HepG2 (cell line): Measurements from ENCODE around the gene AKAP7. TPM values are rescaled to one million over a fixed set of nuclear protein-coding genes. Genes with fewer than 3 reads are reported as not detected.

Experiments used
- ARID3A ChIP-seq: IDR thresholded peaks from 2 replicates; pipeline ENCODE4 v1.6.1; 2012; ENCODE audit warnings: low read depth, low read length, improper control_type of control experiment
- FOSL2 ChIP-seq: sonication (generic); formaldehyde crosslinking; IDR thresholded peaks from 2 replicates; pipeline ENCODE4 v1.4.0; 2020; ENCODE audit warnings: missing genetic modification reagents
- HINFP ChIP-seq: sonication (generic); formaldehyde crosslinking; IDR thresholded peaks from 2 replicates; pipeline ENCODE4 v1.4.0; 2020; ENCODE audit warnings: low read depth, mild to moderate bottlenecking, missing genetic modification reagents
- HOMEZ ChIP-seq: IDR thresholded peaks from 2 replicates; pipeline ENCODE4 v1.6.1; 2016; ENCODE audit warnings: low read depth
- KDM2A ChIP-seq: sonication (generic); formaldehyde crosslinking; IDR thresholded peaks from 2 replicates; pipeline ENCODE4 v1.4.0; 2020; ENCODE audit warnings: low read depth, missing genetic modification reagents, borderline replicate concordance
- KLF6 ChIP-seq: IDR thresholded peaks from 2 replicates; pipeline ENCODE4 v1.8.0; 2016; ENCODE audit warnings: missing biosample characterization, missing genetic modification reagents
- MXI1 ChIP-seq: IDR thresholded peaks from 3 replicates; pipeline ENCODE4 v1.6.1; 2012; ENCODE audit warnings: low read depth, low read length, inconsistent platforms, borderline replicate concordance
- PAWR ChIP-seq: sonication (generic); formaldehyde crosslinking; IDR thresholded peaks from 2 replicates; pipeline ENCODE4 v1.4.0; 2020; ENCODE audit warnings: missing genetic modification reagents, mild to moderate bottlenecking, borderline replicate concordance
- PLSCR1 ChIP-seq: sonication (generic); formaldehyde crosslinking; IDR thresholded peaks from 2 replicates; pipeline ENCODE4 v1.5.0; 2020; ENCODE audit warnings: missing genetic modification reagents, mild to moderate bottlenecking, borderline replicate concordance
- RAD51 ChIP-seq: fragments of 450-650 bp; IDR thresholded peaks from 2 replicates; pipeline ENCODE4 v1.6.1; 2016; ENCODE audit warnings: borderline replicate concordance
- RARA ChIP-seq: IDR thresholded peaks from 2 replicates; pipeline ENCODE4 v1.6.1; 2016; ENCODE audit warnings: missing genetic modification reagents, missing compliant biosample characterization
- SRSF9 ChIP-seq: fragments of 200-400 bp; formaldehyde crosslinking; IDR thresholded peaks from 2 replicates; pipeline ENCODE4 v1.6.1; 2018; ENCODE audit warnings: borderline replicate concordance, mild to moderate bottlenecking, low read depth, low read length; ENCODE audit not compliant: insufficient read depth, poor library complexity, severe bottlenecking
- ZFP37 ChIP-seq: sonication (generic); formaldehyde crosslinking; IDR thresholded peaks from 2 replicates; pipeline ENCODE4 v1.4.0; 2020; ENCODE audit warnings: missing genetic modification reagents, borderline replicate concordance
- ZNF232 ChIP-seq: sonication (generic); formaldehyde crosslinking; IDR thresholded peaks from 2 replicates; pipeline ENCODE4 v1.4.0; 2020; ENCODE audit warnings: missing genetic modification reagents, borderline replicate concordance
- ZNF451 ChIP-seq: sonication (generic); formaldehyde crosslinking; IDR thresholded peaks from 2 replicates; pipeline ENCODE4 v1.5.0; 2020; ENCODE audit warnings: mild to moderate bottlenecking, missing genetic modification reagents
- ZNF512B ChIP-seq: sonication (generic); formaldehyde crosslinking; IDR thresholded peaks from 2 replicates; pipeline ENCODE4 v1.5.1; 2020; ENCODE audit warnings: missing genetic modification reagents, mild to moderate bottlenecking, borderline replicate concordance
- ZNF605 ChIP-seq: sonication (generic); formaldehyde crosslinking; IDR thresholded peaks from 2 replicates; pipeline ENCODE4 v1.8.0; 2022; ENCODE audit warnings: mild to moderate bottlenecking, missing genetic modification reagents
- ZNF841 ChIP-seq: sonication (generic); formaldehyde crosslinking; IDR thresholded peaks from 2 replicates; pipeline ENCODE4 v1.8.1; 2023; ENCODE audit warnings: missing genetic modification reagents, borderline replicate concordance
- ZSCAN21 ChIP-seq: sonication (generic); formaldehyde crosslinking; IDR thresholded peaks from 2 replicates; pipeline ENCODE4 v1.8.0; 2022; ENCODE audit warnings: mild to moderate bottlenecking, missing genetic modification reagents, moderate library complexity, borderline replicate concordance
- polyA plus RNA-seq, 8 experiments: library from polyadenylated mRNA; depleted of rRNA in 3 of 8; stranded (reverse) in 7 of 8; unstranded in 1 of 8; fragments of >200 nt; fragmentation: Illumina TruSeq in 4 of 8; extraction: Trizol in 4 of 8; gene quantifications; 2 replicates each; pipeline versions ENCODE4 v1.2.1 to v1.2.3, GENCODE V29; 2011 to 2016; ENCODE audit warnings: low read depth in 4 of 8, missing spikeins in 1 of 8, mixed read lengths in 1 of 8; ENCODE audit not compliant: insufficient read depth in 1 of 8
- total RNA-seq, 5 experiments: library from RNA; depleted of rRNA; stranded (reverse); fragments of >200 nt; fragmentation: Illumina TruSeq; extraction: Trizol; gene quantifications; 2 replicates each; pipeline ENCODE4 v1.2.3, GENCODE V29; 2016; ENCODE audit warnings: low read depth in 1 of 5

Gene AKAP7
- total and polyA plus RNA-seq, 2 of the 13 experiments (the other 11 are each of a cell fraction or from before 2014, with no cell fraction given), result 3.6 to 11.7 TPM

- TF ChIP-seq SRSF9 (no peak), HOMEZ (CRISPR knock-in tag) (no peak), RARA (CRISPR knock-in tag) (no peak), FOSL2 (CRISPR knock-in tag) (peak; percentile 21; the same call in 1 of the 2 replicates), ZNF605 (CRISPR knock-in tag) (no peak), RAD51 (no peak), ZNF451 (CRISPR knock-in tag) (peak; percentile 25; the same call in 1 of the 2 replicates), ZFP37 (CRISPR knock-in tag) (no peak), MXI1 (peak; percentile 52; the same call in 1 of the 3 replicates), PLSCR1 (CRISPR knock-in tag) (no peak), KLF6 (peak; percentile 60; the same call in 1 of the 2 replicates), PAWR (no peak), ARID3A (no peak), HINFP (CRISPR knock-in tag) (peak; percentile 83; the same call in 1 of the 2 replicates), KDM2A (CRISPR knock-in tag) (peak; percentile 83), ZNF512B (CRISPR knock-in tag) (no peak), ZSCAN21 (CRISPR knock-in tag) (peak; percentile 61; the same call in 1 of the 2 replicates), ZNF841 (0 out of 2 replicates have a peak, but pooled peaks have one; percentile 77), ZNF232 (CRISPR knock-in tag) (peak; percentile 56; the same call in 1 of the 2 replicates)
These were observed at the start of gene AKAP7 (continued) for GRCh38 chr6:131135244-131136020.
